GM12873 (cell line): ENCODE measurements around the gene CABP1.
A peak's percentile ranks its signal among the peaks of the same experiment; 100 is the strongest.

Source experiments
- CTCF ChIP-seq: IDR thresholded peaks from 2 replicates; pipeline ENCODE4 v1.5.1; 2012; ENCODE audit warnings: low read depth, mild to moderate bottlenecking, moderate library complexity, low read length, control low read depth; ENCODE audit not compliant: insufficient read depth; ENCODE audit errors: missing control alignments

CABP1 gene

GRCh38 chr12:120678572-120678971, 38.1 kb downstream of the CABP1 start:
- TF ChIP-seq CTCF, result no peak

- TF ChIP-seq CTCF, result no peak
Measured at GRCh38 chr12:120680165-120680738, 39.8 kb downstream of the CABP1 start.

- no peak for TF ChIP-seq CTCF
Measured at GRCh38 chr12:120684523-120684932, 44.1 kb downstream of the CABP1 start.

GRCh38 chr12:120685522-120685921, 45.1 kb downstream of the CABP1 start:
- no peak for TF ChIP-seq CTCF

GRCh38 chr12:120686151-120686689, 45.8 kb downstream of the CABP1 start:
- no peak for TF ChIP-seq CTCF

- TF ChIP-seq CTCF, result peak; percentile 19
Measured at GRCh38 chr12:120686690-120687577, 46.5 kb downstream of the CABP1 start, which contains the start of gene MLEC. TSS of gene MLEC (plus strand) at chr12:120687149. CDS start at chr12:120687297, 148 bp downstream.
